Stimulated activated CD4-positive, alpha-beta T cell treated with anti-CD3 and anti-CD28 coated beads, Interleukin-1b, Interleukin-23, amount 100 ng/mL, for 48 hours (primary cell): Measurements from ENCODE around the gene SHB.

Experiments used
- DNase-seq: peaks from one replicate; pipeline ENCODE4 v3.0.0-alpha.2; 2020

Gene SHB

DNA sequence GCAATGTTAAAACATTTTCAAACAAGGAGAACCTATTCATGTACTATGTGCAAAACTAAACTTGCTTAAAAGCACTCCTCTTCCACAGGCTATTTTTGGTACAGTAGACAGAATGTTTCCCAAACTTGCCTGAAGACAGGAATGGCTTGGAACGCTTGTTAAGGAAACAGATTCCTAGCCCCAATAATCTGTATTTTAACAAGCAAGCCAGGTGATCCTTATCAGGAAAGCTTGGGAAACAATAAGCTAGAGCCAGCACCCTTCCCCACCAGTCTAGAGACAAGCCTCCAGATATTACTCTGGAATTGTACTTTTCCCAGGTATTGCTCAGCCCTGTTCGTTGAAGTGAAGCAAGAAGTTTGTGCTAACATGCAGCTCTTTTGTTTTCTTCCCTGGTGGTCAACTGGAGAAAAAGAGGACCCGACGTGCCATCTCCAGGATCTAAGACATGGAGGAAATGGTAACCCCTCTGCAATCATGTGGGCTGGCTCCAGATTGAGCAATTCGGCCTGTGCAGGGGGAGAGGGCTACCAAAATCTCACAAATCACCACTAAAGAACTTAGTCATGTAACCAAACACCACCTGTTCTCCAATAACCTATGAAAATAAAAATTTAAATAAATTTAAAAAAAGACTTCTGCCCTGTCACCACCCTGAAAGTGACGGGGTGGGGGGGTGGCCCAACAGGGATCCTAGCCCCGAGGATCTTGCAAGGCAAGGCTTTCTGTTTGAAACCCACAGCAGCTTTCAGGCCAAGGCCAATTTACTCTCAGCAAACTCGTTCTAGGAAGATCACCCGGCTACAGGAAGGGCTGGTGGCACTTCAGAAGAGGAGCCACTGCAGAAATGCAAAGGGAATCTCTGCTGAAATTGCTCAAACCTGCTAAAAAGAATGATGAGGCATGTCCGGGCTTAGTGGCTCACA lies 48.6 kb downstream of the SHB start:
- no peak for DNase-seq

DNA sequence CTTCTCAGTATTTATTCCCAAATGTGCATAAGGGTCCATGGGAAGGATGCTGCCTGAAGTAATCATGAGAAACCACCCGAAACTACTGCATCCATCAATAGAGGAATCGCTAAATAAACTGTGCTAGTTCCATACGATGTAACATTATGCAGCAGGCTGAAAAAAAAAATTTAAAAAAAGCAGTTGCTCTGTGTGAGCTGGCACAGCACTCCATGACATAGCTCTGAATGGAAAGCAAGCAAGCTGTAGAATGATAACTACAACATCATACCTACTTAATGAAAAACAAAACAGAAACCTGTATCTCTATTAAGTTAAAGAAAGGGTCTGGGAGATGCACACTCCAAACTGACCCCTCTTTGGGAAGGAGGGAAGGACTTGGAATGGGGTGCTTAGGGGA lies 49.3 kb downstream of the SHB start:
- DNase-seq: no peak

DNA sequence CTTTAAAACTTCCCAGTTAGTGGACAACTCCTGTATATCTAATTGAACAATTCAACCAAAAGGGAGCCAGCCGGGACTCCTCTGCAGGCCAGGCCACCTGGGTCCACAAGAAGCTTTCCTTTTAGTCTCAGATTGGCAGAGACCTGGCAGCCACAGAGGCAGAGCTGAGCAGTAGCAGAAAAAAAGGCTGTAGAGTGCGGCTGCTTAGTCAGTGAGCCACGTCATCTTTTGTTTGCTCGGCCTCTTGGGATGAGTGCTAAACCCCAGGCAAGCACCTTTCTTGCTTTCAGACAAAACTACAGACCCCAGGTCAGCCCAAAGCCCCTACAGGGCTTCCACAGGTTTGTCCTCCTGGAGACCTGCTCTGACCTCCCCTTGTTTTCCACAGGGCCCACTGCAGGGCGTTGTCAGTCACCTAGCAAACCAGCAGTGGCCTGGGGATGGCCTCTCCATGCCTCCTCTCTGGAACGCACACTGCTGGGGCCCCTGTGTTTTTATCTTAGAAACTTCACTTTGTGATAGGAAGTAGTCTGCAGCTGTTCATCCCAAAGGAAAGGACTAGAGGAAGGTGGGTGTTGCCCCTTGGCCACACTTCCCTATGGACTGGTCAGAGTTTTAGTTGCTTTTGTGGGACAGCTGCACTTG lies 49.9 kb downstream of the SHB start:
- DNase-seq: no peak

DNA sequence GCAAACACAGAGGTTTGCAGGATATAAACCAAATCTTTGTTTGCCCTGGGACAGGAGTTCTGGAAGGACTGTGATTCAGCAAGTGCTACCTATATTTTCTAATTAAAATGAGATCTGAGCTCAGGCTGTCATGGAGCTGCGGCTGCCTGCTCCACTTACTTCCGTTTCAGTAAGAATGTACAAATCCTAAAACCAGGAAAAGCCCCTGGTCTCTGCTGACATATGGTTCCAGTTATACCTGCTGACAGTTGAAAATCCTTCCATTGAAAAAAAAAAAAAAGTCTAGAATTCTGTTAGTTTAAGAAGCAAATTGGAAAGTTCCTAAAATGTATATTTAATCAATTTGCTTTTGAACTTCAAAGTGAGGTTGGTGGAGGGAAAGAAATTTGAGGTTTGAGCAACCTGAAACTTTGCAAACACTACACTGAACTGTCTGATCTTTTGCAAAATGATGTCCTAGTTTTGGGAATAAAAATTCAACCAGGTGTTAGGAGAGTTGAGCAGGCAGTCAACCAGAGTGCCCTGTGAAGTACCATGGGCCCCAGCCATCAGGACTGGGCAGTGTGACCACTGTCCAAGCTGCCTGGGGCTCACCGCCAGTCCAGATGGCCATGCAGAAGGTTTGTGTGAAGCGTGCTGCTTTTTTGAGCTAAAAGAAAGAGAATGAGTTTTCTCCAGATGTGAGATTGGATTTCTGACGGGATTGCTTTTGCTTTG lies 50.6 kb downstream of the SHB start:
- no peak for DNase-seq

DNA sequence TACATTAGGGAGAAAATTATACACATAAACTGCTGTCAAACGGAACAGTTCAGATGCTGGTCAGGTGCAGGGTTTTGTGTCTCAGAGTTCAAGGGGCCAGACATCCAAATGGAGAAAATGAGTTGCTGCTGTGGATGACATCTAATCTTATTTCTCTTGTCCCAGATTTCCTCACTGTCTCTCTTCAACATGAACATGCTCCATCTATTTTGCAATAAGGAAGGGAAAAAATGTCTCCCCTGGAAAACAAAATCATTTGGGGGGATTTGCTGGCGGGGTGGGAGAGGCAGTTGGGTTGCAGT lies 51.2 kb downstream of the SHB start:
- DNase-seq: no peak

DNA sequence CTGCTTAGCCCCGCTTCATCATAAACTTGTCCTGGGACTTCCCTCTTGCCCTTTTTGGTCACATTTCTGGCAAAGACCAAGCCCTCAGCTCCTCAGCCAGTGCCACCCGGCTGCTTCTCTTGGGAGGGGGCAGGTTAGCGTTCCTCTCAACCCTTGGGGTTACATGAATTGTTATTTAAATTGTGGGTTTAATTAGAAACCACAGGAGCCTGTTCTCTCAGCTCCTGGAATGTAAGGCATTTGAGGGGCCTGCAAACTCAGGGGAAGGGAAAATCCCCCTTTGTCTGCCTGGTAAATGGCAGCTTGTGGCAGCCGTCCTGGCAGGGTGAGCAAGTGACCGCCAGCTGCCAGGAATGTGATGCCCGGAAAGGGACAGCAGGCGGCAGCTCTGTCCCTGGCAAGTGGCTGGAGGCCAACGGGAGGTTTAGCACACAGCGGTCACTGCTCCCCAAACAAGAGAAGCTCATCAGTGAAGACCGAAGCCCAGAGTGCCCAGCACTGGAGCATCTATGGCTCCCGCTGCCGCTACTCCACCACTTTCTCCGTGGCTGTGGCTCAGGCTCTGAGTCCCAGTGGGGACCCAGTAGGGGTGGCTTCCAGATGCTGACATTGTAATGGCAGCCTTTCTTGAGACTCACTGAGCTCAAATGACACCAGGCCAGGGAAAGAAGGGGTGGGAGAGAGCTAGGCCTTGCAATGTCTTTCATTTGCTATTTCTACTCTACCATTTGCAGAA lies 51.7 kb downstream of the SHB start:
- DNase-seq: no peak

DNA sequence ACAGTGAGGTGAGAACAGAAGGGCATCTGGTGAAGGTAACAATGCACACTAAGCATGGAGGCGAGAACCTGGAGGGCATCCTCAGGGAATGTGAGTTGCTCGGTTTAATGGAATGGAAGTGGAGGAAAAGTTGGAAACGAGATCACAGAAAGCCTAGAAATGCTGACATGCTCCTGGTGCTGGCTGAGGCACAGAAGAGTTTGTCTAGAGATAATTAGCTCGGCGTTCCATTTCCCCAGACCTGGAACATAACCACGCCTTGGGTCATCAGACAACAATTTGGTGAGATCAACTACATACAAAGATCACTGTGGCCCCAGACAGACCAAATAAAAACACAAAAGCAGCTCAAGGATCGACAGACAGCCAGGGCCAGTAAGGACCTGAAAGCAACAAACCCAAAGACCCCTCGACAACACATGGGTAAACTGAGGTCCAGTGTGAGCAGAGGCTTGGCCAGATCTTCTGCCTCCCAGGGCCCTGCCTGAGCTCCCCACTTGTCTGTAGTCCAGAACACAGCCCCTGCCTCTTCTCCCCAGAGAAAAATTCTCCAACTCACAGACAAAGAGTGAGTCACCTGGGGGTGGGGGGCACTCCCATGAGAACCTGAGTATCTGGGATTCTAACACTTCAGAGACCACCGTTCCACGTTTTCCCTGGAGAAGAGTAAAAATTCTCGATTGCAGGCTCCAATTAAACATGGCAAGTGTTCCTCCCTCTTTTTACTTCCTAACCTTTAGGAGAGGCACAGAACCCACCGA lies 52.5 kb downstream of the SHB start:
- no peak for DNase-seq

DNA sequence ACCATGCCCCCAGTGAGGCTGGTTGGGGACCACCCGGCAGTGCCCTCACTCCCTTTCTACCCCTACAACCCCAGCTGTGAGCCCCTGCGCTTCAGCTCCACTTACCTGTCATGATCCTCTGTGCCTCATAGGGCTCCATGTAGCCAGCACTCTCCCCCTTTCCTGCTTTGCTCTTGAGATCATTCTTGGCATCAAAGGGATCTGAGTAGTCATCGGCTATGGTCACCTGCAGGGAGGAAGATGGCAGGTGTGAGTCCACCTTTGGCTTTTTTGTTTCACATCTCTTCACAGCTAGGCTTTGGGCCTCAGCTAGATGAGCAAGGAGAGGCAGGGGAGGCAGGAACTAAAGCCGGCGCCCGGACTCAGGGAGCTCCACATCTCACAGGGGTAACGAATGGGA lies 53.1 kb downstream of the SHB start:
- no peak for DNase-seq

DNA sequence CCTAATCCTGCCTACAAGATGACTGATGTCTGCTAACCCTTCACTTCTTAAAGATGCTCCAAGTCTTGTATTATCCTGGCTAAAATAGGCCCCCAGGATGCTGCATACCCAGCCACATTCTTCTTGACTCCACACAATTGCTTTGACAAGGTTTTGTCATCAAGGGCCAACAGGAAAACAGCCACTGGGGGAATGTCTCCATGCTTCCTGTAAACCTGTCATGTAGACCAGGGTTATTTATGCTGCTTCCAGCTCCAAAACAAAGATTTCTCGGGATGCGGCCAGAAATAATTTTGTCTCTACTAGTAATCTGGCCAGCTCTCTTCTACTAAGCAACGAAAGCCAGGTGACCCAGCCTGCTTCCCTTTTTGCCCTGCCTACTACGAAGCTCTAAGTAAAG lies 53.8 kb downstream of the SHB start:
- DNase-seq: no peak

DNA sequence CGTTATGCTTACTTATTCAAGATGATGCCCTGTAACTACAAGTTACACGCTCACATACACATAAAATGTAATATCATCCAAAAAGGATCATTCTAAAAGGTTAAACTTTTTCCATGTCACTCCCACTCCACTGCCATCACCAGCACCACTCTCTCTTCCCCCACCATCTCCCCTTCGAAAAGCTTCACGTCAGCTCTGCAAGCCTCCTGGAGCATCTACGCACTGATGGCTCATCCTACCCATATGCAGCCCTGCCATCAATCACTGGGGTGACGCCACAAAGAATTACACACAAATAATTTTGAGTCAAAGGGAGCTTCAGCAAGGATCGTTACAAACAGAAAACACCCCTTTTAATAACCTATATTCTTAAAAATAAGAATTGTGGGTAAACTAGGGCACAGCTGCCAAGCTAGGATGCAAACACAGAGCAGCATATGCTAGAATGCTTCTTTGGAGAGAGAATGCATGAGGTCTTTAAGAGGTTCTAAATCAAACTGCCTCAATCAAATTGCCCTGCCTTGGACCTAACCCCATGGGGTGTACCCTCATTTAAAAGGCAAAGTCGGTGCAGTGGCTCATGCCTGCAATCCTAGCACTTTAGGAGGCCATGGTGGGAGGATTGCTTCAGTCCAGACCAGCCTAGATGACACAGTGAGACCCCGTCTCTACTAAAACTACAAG lies 56.1 kb downstream of the SHB start:
- DNase-seq: no peak

DNA sequence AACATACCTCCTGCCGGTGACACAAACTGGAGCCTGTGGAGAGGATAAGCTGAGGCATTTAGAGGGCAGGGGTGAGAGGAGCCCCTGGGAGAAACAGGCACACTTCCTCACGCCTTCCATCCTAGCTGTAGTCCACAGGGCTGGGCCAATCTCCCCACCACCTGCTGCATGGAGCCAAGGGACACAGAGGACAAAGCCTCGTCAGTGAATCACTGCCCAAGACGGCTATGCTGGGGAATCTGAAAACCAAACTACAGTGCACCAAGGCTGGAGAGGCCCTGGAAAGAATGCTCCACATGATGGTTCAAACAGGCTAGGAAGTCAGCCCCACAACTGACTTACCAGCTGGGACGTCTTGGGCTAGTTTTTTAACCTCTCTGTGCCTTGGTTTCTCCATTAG lies 57.0 kb downstream of the SHB start:
- no peak for DNase-seq

DNA sequence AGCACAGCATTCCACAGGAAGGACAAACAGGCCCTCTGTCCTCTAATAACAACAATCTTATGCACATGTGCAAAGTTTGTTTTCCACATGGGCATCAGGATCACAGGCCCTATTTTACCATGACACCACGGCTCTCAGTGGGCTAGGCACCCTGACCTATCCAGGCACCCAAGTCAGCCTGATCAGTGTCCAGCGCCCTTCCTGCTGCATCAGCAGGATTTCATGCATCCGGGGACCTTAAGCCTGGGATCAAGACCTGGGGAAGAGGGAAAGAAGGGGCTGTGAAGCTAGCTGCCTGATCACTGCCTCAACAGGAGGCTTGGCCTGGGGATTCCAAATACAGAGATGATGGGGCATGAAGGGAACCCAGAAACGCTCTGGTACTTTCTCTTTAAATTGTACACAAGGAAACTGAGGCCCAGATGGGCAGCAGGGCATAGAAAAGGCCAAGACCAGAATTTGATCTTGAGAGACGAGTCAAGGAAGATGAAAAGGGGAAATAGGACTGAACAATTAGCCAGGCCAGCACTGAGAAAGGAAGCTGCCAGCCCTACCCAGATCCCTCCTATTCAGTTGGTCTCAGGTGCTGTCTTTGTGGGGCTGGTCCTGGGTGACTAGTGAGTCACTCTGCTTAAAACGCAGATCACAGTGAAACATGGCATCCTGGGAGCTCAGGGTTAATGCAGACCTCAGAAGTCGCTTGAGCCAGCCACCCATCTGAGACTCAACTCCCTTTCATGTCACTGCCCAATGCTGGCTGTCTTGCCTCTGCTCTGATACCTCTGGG lies 57.9 kb downstream of the SHB start:
- DNase-seq: no peak

DNA sequence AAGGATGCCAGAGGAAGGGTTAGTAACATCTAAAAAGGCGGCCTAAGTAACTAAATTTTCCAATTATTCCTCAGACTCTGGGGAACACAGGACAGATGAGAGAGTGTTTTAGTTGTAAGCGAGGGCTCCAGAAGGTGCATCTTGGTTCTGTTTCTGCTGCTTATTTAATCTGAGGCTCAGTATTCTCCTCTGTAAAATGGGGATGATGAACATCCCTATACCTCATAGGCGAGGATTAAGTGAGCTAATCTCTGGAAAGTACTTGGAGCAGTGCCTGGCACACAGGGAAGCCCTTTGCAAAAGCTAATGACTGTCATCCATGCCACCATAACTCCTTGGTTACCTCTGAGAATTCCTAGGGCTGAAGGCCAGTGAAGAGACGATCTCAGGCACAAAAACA lies 59.0 kb downstream of the SHB start:
- DNase-seq: no peak

DNA sequence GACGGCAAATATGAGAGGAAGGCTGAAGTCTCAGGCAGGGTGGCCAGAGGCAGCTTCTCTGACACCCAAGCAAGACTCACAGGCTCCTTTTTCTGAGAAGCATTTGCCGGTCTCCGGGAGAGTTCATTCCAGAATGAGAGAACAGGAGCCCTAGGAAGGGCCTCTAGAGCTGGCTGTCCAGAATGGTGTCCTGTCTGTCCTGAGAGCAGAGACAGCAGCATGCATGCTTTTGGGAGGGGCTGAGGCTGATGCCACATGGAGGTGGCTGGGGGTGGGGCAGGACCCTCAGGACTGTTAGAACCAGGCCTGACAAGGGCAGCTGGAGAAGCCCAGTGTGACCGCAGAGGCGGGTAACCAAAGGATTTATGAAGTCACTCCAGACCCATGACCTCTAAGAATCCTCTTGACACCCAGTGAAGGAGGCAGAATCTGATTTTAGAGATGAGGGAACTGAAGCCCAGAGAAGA lies 60.0 kb downstream of the SHB start:
- DNase-seq: no peak

DNA sequence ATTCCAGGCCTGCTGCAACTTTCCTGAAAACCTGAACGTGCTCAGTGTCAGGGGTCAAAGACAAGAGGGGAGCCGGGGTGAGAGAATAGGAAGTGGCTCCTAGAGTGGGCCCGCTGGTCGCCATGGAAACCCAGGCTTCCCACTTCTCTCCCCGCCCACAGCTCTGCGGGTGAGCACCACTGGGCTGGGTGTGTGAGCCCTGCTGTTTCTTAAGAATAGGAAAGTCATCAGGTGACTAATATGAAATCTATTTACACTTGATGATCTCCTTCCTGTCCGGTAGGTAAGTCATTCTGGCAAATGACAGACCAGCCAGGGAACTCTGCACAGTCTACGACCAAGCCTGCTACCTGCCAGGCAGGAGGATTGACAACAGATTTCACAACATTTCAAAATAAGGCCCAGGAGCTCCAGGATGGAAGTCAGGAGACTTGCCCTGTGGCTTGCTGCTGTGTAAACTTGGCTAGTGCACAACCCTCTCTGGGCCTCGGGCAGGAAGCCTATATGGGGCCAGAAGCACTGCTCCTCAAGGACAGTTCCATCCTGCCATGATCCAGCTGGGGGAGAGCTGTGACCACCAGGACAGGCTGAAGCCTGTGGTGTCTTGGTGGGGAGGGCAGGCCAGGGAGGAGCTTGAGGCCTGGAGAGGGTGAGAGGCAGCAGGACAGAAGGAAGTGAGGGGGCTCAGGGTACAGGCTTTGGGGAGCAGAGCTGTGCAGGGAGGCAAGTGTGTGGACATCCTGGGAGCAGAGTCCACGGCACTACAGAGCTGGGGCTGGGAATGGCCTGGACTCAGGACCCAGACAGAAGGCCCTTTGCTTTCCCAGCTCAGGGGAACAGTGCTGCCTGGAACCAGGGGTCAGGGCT lies 60.6 kb downstream of the SHB start:
- DNase-seq: peak; percentile 83

DNA sequence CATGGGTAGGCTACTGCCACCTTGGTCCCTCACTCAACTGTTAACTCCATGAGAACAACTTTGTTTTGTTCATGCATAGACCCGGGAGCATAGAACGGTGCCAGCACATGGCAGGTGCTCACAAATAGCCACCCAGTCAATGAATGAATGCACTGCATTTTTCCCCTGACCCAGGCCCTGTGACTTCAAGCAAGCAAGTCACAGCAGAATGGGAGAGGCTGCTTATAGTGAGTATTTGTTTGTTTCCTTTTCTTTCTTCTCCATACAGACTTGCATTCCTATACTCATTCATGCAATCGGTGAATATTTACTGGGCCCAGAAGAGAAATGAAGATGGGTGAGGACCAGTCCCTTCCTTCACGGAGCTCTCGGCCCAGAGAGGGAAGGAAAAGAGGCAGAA lies 62.0 kb downstream of the SHB start:
- DNase-seq: no peak

DNA sequence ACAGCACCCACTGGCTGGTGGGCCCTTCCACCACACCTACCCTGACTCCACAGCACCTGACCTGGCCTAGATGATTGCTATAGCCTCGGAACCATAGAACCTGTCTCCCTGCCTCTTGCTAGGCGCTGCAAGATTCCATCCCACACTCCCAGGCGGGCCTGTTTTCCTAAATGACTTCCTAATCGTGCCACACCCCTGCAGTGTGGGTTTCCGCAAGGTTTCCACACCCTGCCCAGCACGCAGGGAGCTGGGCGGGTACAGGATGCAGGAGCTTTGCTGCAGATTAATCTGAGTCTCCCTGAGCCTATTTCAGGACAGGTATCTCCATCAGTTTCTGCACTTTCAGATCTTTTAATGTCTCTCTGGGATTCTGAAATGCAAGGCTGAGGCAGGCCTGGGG lies 62.9 kb downstream of the SHB start:
- no peak for DNase-seq

DNA sequence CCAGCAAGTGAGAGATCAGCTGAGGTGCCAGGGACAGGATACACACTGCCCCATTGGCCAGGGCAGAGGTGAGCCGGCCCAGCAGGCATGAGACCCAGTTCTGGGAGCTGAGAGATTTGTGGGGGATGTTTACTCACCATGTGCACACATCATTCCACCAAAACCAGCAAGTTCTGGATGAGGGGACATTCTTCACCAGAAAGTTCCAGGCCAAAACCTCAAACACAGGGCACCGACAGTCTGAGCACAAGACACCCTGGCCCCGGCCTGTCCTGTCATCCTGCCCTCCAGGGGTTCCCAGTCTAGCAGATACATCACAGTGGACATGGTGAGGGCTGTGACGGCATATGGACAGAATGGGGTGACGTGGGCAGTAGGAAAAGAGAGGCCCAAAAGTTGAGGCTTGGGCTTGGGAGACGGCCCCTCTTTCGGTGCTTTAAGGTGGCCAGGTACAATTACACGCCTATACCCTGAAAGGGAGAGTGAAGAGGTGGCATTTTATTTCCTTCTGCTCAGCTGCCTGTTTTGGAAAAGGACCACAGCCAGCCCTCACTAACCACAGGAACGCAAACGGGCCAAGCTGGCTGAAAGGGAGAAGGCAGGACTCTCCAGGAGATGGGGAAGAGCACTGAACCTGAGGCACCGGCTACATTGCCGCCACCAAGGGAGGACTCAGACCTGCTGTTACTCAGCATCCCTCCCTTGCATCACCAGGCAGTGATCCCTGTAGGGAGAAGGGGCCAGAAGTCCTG lies 64.0 kb downstream of the SHB start:
- DNase-seq: no peak
